ENCODE results near the gene FAM118A. TPM values are rescaled to one million over a fixed set of nuclear protein-coding genes. Genes with fewer than 3 reads are reported as not detected.

The FAM118A gene
- total RNA-seq, 5 donors from 2014 or later (not counting 1 experiment from before 2014, with no cell fraction given), result 53.5 to 394 (median 154) TPM

DNA sequence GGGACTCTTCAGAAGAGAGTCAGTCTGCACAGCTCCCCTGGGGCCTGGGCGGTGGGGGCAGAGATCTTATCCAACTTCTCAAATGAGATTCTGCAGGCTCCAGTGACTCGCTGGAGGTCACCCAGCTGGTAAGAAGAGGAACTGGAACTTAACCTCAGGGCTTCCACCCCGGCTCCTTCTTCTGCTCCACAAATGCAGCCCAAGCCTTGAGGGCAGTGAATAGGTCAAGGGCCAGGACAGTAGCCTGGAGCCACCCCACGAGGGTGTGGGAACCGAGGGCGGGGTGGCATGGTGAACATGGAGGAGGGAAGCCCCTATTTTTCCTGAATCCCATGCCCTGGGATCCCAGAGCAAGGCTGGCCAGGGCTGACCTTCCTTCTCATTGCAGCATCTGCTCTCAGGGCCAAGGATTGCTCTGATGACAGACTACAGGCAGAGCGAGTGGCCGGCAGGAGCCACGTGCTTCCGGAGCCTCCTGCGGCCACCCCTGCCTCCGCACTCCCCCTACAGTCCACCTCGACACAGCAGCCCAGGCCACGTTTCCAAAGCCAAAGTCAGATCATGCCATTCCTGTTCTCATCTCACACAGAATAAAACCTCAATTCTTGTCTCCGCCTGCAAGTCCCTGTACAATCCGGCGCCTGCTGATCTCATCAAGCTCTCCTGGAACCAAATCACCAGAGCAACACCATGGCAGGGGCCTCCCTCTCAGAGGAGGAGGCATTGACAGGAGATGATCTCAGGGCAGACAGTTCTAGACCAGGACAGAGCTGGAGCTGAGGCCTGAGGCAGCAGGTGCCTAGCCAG, 46.1 kb upstream of the FAM118A start:
- Histone ChIP-seq H3K27ac (ENCODE audit: low read length) (no peak overlapping the region), H3K27me3 (replicated peaks in 1 of 2; ENCODE audit: control insufficient read depth in 2 of 2, extremely low read depth in 1 of 2, insufficient read depth in 2 of 2, low read length in 1 of 2) (peaks cover 0 to 43% of the 10 kb centered on the region in 2 experiments), H3K4me1 (ENCODE audit: control insufficient read depth in 1 of 2, extremely low read depth in 1 of 2, insufficient read depth in 2 of 2, low read length in 2 of 2) (peaks cover 1 to 7% of the 10 kb centered on the region in 2 experiments), H3K9me3 (no peaks in the 10 kb centered on the region), H3K36me3 (ENCODE audit: control insufficient read depth in 2 of 2, extremely low read depth in 1 of 2, insufficient read depth in 1 of 2, low read length in 1 of 2) (no peaks in the 10 kb centered on the region), H3K4me3 (ENCODE audit: control insufficient read depth in 1 of 2, extremely low read depth in 1 of 2, low read length in 1 of 2) (no peak overlapping the region)
- Mint-ChIP-seq H3K27me3 (peaks cover 8 to 15% of the 10 kb centered on the region in 2 donors), H3K36me3 (no peaks in the 10 kb centered on the region), H3K4me1 (peaks cover 1 to 8% (median 8%) of the 10 kb centered on the region in 3 donors), H3K9me3 (no peaks in the 10 kb centered on the region), H3K27ac (no peak overlapping the region), H3K4me3 (no peak overlapping the region)
- 50% methylated on average over 12 of the region's 17 CpGs for WGBS (ENCODE audit: insufficient coverage)
- DNase-seq, result peak in 1 of 35 experiments; percentile 48
- peak in 1 of 4 experiments; percentile 20 for ATAC-seq (replicated peaks in 1 of 4)
- ChIA-PET POLR2A (no interaction called here), CTCF (interaction anchor here in 1 of 2 donors (0.7 kb wide), 1 partner anchor 885 kb away, joined by 3 read pairs; no protein-coding TSS in a partner anchor)

GRCh38 chr22:45265535-45265934, 44.2 kb upstream of the FAM118A start:
- Histone ChIP-seq H3K27ac (ENCODE audit: low read length) (no peak overlapping the region), H3K9me3 (no peaks in the 10 kb centered on the region), H3K36me3 (ENCODE audit: control insufficient read depth in 2 of 2, extremely low read depth in 1 of 2, insufficient read depth in 1 of 2, low read length in 1 of 2) (no peaks in the 10 kb centered on the region), H3K4me3 (ENCODE audit: control insufficient read depth in 1 of 2, extremely low read depth in 1 of 2, low read length in 1 of 2) (no peak overlapping the region), H3K27me3 (replicated peaks in 1 of 2; ENCODE audit: control insufficient read depth in 2 of 2, extremely low read depth in 1 of 2, insufficient read depth in 2 of 2, low read length in 1 of 2) (peaks cover 0 to 57% of the 10 kb centered on the region in 2 experiments), H3K4me1 (ENCODE audit: control insufficient read depth in 1 of 2, extremely low read depth in 1 of 2, insufficient read depth in 2 of 2, low read length in 2 of 2) (peaks cover 4 to 17% of the 10 kb centered on the region in 2 experiments)
- Mint-ChIP-seq H3K4me3 (no peak overlapping the region), H3K27ac (no peak overlapping the region), H3K27me3 (peaks cover 12 to 15% of the 10 kb centered on the region in 2 donors), H3K36me3 (no peaks in the 10 kb centered on the region), H3K4me1 (peaks cover 10 to 21% (median 19%) of the 10 kb centered on the region in 3 donors), H3K9me3 (no peaks in the 10 kb centered on the region)
- DNase-seq (no peak), ATAC-seq (replicated peaks in 1 of 4) (no peak)
- ChIA-PET POLR2A (no interaction called here), CTCF (no interaction called here)
- whole genome bisulfite sequencing (ENCODE audit: insufficient coverage), result 100% methylated on average over 2 of the region's 7 CpGs

DNA sequence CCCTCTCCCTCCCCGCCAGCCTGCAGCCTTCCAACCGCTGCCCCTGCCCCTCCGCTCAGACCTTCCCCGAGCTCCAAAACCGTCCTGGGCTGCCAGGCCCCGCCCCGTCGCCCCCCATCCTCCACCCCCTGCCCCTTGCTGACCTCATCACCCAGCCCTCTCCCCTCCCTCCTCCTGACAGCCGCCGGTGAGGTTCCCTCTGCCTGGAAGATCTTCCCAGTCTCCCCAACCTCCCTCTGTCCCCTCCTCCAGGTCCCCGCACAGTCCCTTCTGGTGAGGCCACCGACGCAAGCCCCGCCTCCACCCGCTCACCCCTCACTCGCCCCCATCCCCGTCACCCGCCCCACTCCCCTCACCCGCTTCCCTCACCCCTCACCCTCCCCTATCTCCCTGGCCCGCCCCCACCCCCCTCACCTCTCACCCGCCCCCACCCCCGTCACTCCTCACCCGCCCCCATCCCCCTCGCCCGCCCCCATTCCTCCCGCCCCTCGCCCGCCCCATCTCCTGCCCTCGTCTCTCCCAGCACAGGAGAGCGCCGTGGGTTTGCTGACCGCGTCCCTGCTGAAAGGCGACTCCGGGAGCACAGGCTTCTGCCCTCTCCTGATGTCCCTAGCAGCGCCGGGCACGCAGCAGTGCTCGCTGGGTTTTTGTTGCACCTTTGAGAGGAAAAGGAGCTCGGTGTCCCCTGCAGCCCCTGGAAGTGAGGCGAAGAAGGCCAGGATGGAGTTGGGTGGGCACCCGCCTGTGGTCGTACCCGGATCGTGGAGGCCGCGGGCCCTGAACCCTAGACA, 41.4 kb upstream of the FAM118A start:
- ChIA-PET POLR2A (no interaction called here), CTCF (interaction anchor here (0.5 to 0.9 kb wide), 2 partner anchors 22 to 937 kb away, joined by 3 to 12 read pairs; no protein-coding TSS in a partner anchor)
- ATAC-seq (replicated peaks in 1 of 4) (peak; percentile 6 to 34 (median 17)), DNase-seq (peak in 3 of 35 experiments; percentile 10 to 33 (median 17))
- peak overlapping the region; percentile 70 to 94 for H3K4me3 ChIP-seq (ENCODE audit: control insufficient read depth in 1 of 2, extremely low read depth in 1 of 2, low read length in 1 of 2)
- WGBS (ENCODE audit: insufficient coverage), result 0% methylated on average over 10 of the region's 47 CpGs
- peaks cover 10 to 20% (median 17%) of the 10 kb centered on the region in 3 donors for H3K4me1 Mint-ChIP-seq
- no peak overlapping the region for H3K27ac Mint-ChIP-seq
- no peak overlapping the region for H3K27ac ChIP-seq (ENCODE audit: low read length)
- H3K9me3 Mint-ChIP-seq, result no peaks in the 10 kb centered on the region
- H3K36me3 Mint-ChIP-seq, result no peaks in the 10 kb centered on the region
- H3K9me3 ChIP-seq, result no peaks in the 10 kb centered on the region
- peaks cover 6 to 11% of the 10 kb centered on the region in 2 donors for H3K27me3 Mint-ChIP-seq
- no peaks in the 10 kb centered on the region for H3K36me3 ChIP-seq (ENCODE audit: control insufficient read depth in 2 of 2, extremely low read depth in 1 of 2, insufficient read depth in 1 of 2, low read length in 1 of 2)
- peaks cover 0 to 47% of the 10 kb centered on the region in 2 experiments for H3K27me3 ChIP-seq (replicated peaks in 1 of 2; ENCODE audit: control insufficient read depth in 2 of 2, extremely low read depth in 1 of 2, insufficient read depth in 2 of 2, low read length in 1 of 2)
- peak overlapping the region; percentile 73 to 85 (median 79) for H3K4me3 Mint-ChIP-seq
- peaks cover 4 to 17% of the 10 kb centered on the region in 2 experiments for H3K4me1 ChIP-seq (ENCODE audit: control insufficient read depth in 1 of 2, extremely low read depth in 1 of 2, insufficient read depth in 2 of 2, low read length in 2 of 2)

DNA sequence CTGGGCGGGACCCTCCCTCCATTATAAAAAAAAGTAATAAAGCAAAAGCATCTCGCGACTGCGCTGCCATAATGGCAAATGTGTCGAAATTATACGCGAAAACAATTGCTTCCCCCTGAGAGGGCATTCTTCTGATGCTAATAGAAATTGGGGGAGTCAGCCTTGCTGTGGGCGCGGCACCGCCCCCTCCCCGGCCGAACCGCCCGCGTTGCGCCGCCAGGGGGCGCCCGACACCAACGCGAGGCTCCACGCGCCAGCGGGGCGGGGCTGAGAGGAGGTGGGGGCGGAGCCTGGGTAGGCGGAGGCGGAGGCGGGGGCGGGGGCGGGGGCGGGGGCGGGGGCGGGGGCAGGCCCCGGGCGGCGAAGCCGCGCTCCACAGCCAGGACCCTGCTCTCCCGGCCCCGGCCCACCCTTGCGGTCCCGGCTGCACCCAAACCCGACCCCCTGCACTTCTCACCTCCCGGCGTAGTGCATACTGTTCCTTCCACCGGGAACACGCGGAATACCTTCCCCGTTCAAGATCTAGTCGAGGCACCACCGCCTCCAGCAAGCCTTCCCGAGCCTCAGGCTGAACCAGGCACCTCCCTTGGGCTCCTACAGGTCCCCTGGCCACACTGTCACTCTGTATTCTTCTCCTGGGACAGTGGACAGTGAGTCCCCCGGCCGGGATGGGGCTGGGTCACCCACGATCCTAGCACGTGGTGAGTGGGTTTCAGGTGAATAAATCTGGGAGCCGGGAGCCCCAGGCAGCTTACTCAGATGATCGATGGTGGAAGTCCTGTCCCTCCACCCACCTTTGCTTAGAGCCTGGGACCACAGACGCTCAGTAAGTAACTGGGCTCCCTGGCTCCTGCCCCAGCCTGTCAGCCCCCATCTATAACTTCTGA, 40.5 kb upstream of the FAM118A start:
- H3K27ac ChIP-seq (ENCODE audit: low read length), result no peak overlapping the region
- WGBS (ENCODE audit: insufficient coverage), result 5% methylated on average over 33 of the region's 60 CpGs
- no peaks in the 10 kb centered on the region for H3K9me3 ChIP-seq
- peaks cover 3% of the 10 kb centered on the region in 2 donors for H3K27me3 Mint-ChIP-seq
- H3K4me1 ChIP-seq (ENCODE audit: control insufficient read depth in 1 of 2, extremely low read depth in 1 of 2, insufficient read depth in 2 of 2, low read length in 2 of 2), result peaks cover 4 to 17% of the 10 kb centered on the region in 2 experiments
- no peaks in the 10 kb centered on the region for H3K36me3 ChIP-seq (ENCODE audit: control insufficient read depth in 2 of 2, extremely low read depth in 1 of 2, insufficient read depth in 1 of 2, low read length in 1 of 2)
- ChIA-PET CTCF (no interaction called here), POLR2A (no interaction called here)
- no peaks in the 10 kb centered on the region for H3K36me3 Mint-ChIP-seq
- ATAC-seq (replicated peaks in 1 of 4), result peak; percentile 94 to 98 (median 96)
- H3K9me3 Mint-ChIP-seq, result no peaks in the 10 kb centered on the region
- peak overlapping the region; percentile 70 to 94 for H3K4me3 ChIP-seq (ENCODE audit: control insufficient read depth in 1 of 2, extremely low read depth in 1 of 2, low read length in 1 of 2)
- H3K27me3 ChIP-seq (replicated peaks in 1 of 2; ENCODE audit: control insufficient read depth in 2 of 2, extremely low read depth in 1 of 2, insufficient read depth in 2 of 2, low read length in 1 of 2), result peaks cover 0 to 46% of the 10 kb centered on the region in 2 experiments
- peak; percentile 64 to 96 (median 86) for DNase-seq
- H3K4me3 Mint-ChIP-seq, result peak overlapping the region; percentile 73 to 85 (median 80)
- H3K27ac Mint-ChIP-seq, result peak overlapping the region; percentile 11 to 48
- peaks cover 10 to 15% (median 12%) of the 10 kb centered on the region in 3 donors for H3K4me1 Mint-ChIP-seq

- H3K4me3 ChIP-seq (ENCODE audit: control insufficient read depth in 1 of 2, extremely low read depth in 1 of 2, low read length in 1 of 2), result no peak overlapping the region
- ChIA-PET POLR2A (no interaction called here), CTCF (no interaction called here)
- no peak for DNase-seq
- no peaks in the 10 kb centered on the region for H3K36me3 ChIP-seq (ENCODE audit: control insufficient read depth in 2 of 2, extremely low read depth in 1 of 2, insufficient read depth in 1 of 2, low read length in 1 of 2)
- no peak for ATAC-seq (replicated peaks in 1 of 4)
- H3K4me1 ChIP-seq (ENCODE audit: control insufficient read depth in 1 of 2, extremely low read depth in 1 of 2, insufficient read depth in 2 of 2, low read length in 2 of 2), result peaks cover 4 to 17% of the 10 kb centered on the region in 2 experiments
- Mint-ChIP-seq H3K27ac (no peak overlapping the region), H3K4me3 (peak overlapping the region; percentile 73 to 85 (median 80)), H3K9me3 (no peaks in the 10 kb centered on the region), H3K27me3 (peaks cover 3% of the 10 kb centered on the region in 2 donors), H3K36me3 (no peaks in the 10 kb centered on the region), H3K4me1 (peaks cover 10 to 15% (median 12%) of the 10 kb centered on the region in 3 donors)
- H3K27me3 ChIP-seq (replicated peaks in 1 of 2; ENCODE audit: control insufficient read depth in 2 of 2, extremely low read depth in 1 of 2, insufficient read depth in 2 of 2, low read length in 1 of 2), result peaks cover 0 to 51% of the 10 kb centered on the region in 2 experiments
- no peak overlapping the region for H3K27ac ChIP-seq (ENCODE audit: low read length)
- WGBS (ENCODE audit: insufficient coverage), result 83% methylated on average over 7 of the region's 16 CpGs
- H3K9me3 ChIP-seq, result no peaks in the 10 kb centered on the region
These were observed 39.4 kb upstream of the FAM118A start for GRCh38 chr22:45270095-45271020.
